A549 (cell line): ENCODE results near the gene MUC6.

Source experiments
- CHD2 ChIP-seq: fragments of 150-350 bp; IDR thresholded peaks from 2 replicates; pipeline ENCODE4 v1.6.1; 2014; ENCODE audit warnings: low read length; ENCODE audit not compliant: partially characterized antibody
- HDAC2 ChIP-seq: fragments of 200-600 bp; sonication (generic); IDR thresholded peaks from 2 replicates; pipeline ENCODE4 v1.6.1; 2016
- PHF8 ChIP-seq: fragments of 200-600 bp; sonication (generic); IDR thresholded peaks from 2 replicates; pipeline ENCODE4 v1.6.1; 2016; ENCODE audit warnings: low read depth, mild to moderate bottlenecking, antibody characterized with exemption, moderate library complexity, borderline replicate concordance
- POLR2A ChIP-seq: IDR thresholded peaks from 2 replicates; pipeline ENCODE4 v1.6.1; 2012; ENCODE audit warnings: mild to moderate bottlenecking, low read length
- SREBF2 ChIP-seq: fragments of 450-650 bp; IDR thresholded peaks from 2 replicates; pipeline ENCODE4 v1.6.1; 2014; ENCODE audit warnings: mild to moderate bottlenecking, moderate library complexity
- ZNF302 ChIP-seq: fragments of 250-450 bp; sonication (Bioruptor Pico); IDR thresholded peaks from 2 replicates; pipeline ENCODE4 v1.9.0; 2021; ENCODE audit warnings: inconsistent platforms, mild to moderate bottlenecking, moderate library complexity
- TF ChIP-seq, protein P1 (sequence below): fragments of >200 bp; sonication (Bioruptor Twin); formaldehyde crosslinking; IDR thresholded peaks from 3 replicates; pipeline ENCODE4 v1.5.1; 2016
- TF ChIP-seq, protein P2 (sequence below): IDR thresholded peaks from 2 replicates; pipeline ENCODE4 v1.6.1; 2012

- TF ChIP-seq, protein P1, sequence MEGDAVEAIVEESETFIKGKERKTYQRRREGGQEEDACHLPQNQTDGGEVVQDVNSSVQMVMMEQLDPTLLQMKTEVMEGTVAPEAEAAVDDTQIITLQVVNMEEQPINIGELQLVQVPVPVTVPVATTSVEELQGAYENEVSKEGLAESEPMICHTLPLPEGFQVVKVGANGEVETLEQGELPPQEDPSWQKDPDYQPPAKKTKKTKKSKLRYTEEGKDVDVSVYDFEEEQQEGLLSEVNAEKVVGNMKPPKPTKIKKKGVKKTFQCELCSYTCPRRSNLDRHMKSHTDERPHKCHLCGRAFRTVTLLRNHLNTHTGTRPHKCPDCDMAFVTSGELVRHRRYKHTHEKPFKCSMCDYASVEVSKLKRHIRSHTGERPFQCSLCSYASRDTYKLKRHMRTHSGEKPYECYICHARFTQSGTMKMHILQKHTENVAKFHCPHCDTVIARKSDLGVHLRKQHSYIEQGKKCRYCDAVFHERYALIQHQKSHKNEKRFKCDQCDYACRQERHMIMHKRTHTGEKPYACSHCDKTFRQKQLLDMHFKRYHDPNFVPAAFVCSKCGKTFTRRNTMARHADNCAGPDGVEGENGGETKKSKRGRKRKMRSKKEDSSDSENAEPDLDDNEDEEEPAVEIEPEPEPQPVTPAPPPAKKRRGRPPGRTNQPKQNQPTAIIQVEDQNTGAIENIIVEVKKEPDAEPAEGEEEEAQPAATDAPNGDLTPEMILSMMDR: no peak
- TF ChIP-seq CHD2 (no peak), POLR2A (no peak), HDAC2 (no peak), ZNF302 (no peak), PHF8 (no peak), SREBF2 (no peak)
- TF ChIP-seq, protein P2, sequence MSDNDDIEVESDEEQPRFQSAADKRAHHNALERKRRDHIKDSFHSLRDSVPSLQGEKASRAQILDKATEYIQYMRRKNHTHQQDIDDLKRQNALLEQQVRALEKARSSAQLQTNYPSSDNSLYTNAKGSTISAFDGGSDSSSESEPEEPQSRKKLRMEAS: no peak
Measured at GRCh38 chr11:1008803-1009145, 27.7 kb downstream of the MUC6 start.
